ENCODE data around the gene MIPOL1.

MIPOL1 gene

GRCh38 chr14:37588956-37589714 is 391.4 kb downstream of the MIPOL1 start:
- no peak for DNase-seq

DNA sequence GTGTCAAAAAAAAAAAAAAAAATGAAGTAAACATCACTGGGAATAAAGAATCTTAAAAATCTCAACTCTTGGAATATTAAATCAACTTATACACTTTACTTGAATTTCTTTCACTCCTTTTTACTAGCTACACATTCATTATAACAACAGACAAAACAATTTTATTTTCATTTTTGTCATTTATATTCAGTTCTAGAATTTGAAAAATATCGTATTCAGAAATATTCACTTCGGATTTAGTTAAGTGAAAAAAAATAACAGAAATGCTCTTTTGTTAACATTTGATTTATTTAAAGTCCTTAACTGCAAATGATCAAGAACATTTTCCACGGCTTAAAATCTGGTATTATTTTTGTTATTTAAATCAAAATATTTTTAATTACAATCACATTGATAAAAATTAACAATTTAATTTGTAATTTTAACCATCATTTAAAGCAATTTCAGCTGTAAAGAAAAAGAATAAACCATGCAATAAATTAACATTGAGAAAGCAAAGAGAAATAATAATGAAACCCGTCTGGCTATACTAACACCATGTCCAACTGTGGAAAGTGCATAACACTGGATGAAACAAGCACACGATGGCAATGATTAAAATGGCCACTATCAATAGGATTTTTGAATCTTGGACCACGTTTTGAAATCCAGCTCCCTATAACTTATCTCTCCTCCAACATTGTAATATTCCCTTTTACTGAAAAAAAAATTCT is 392.1 kb downstream of the MIPOL1 start:
- DNase-seq = no peak

- DNase-seq = no peak
Measured at GRCh38 chr14:37590428-37591139, 392.8 kb downstream of the MIPOL1 start.

DNA sequence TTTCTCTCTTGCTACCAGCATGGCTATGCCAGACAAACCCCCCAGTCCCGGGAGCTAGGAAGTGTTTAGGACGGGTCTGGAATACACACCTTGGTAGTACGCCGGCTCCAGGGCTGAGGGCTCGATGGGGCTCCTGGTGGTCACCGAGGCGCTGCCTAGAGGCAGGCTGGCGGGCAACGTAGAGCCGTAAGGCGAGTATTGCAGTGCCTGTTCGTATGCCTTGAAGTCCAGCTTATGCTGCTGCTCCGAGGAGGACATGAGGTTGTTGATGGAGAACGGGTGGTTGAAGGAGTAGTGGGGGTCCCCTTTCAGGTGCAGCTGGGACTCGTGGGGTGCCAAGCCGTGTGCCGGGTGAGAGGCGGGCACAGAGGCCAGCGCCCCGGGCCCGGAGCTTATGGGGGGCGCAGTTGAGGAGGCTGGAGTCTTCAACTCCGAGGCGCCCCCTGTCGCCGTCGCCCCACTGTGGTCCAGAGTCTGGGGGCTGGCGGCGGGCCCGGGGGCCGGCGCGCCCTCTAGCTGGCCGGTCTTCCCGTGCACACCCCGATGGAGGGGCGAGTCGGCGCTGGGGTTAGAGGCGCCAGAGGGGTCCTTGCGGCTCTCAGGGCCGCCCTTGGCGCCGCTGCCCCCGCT is 393.7 kb downstream of the MIPOL1 start:
- no peak for DNase-seq

- no peak for DNase-seq
Measured at GRCh38 chr14:37591941-37592481, 394.3 kb downstream of the MIPOL1 start.

GRCh38 chr14:37592482-37593408 is 395.0 kb downstream of the MIPOL1 start:
- DNase-seq = no peak

DNA sequence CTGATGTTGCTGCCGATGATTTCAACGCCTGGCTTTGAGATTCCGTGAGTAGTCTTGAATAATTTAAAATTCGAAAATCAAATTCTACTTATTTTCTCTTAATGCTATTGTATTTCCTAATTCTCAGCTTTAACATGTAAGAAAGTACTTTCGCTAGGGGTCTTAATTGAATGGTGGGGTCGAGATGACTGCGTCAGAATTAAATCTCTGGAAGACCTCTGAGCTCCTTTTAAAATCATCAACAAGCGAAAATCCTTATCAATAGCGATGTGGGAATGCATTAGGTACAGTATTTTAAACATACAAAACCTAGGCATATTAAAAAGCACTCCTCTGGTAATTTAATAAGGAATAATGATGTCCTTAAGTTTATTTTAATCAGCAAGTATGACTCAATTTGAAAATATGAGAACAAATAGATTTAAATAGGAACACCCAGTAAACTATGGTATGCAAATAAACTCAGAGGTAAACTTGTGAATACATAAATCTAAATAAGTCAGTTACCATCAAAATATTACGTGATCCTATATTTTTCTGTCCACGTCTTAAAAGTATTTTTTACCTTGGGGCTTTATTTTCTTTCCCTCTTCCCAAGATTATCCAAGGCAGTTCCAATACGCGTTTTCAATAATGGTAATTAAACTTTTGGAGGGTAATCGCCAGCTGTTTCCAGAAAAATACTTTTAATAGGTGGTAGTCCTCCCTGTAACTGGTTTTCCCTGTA is 395.9 kb downstream of the MIPOL1 start:
- DNase-seq = no peak

GRCh38 chr14:37594238-37594970 is 396.7 kb downstream of the MIPOL1 start:
- peak; percentile 67 to 78 (median 72) for DNase-seq

DNA sequence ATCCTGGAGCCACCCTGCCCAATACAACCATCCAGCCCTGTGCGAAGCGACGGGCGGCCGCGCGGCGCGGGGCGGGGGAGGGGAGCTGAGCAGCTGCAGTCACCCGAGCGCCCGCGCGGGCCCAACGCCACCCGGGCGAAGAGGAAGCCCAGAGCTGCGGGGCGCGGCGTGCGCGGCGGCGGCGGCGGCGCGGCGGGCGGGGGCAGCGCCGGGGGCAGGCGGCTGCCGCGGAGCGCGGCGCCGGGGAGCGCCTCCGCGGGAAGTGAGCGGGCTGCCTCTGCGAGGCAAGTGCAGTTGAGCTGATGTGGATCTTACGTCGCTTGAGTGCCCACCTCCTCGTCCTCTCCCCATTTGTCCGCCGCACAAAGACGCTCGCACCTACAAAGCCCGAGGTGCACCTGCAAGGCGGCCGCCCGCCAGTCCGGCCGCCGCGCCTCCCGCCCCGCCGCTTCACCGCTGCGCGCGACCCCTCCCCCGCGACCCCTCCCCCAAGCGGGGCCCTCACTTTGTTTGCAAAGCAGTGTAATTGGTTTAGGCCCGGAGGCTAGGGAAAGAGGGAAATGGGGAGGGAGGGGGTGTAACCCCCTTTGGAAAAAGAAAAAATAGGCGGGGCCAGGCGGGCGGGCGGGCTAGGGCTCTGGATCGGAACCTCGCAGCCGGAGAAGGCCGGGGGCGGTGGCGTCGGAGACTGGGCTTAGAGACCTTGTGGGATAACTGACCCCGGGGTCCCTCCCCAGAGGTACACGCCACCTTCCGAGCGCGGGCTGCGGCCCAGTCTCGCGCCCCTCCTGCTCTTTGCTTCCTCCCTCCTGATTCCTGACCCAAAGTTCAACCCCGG is 397.5 kb downstream of the MIPOL1 start, which contains the start of the genes FOXA1 and TTC6:
TSS of gene FOXA1 (minus strand) at position 279 of the 838 bp plus-strand sequence. CDS start at position 2, 277 bp downstream.
TSS of gene TTC6 (plus strand) at position 659 of the 838 bp plus-strand sequence. CDS start 26,436 bp downstream, outside the sequence.
- peak; percentile 23 to 68 (median 40) for DNase-seq

DNA sequence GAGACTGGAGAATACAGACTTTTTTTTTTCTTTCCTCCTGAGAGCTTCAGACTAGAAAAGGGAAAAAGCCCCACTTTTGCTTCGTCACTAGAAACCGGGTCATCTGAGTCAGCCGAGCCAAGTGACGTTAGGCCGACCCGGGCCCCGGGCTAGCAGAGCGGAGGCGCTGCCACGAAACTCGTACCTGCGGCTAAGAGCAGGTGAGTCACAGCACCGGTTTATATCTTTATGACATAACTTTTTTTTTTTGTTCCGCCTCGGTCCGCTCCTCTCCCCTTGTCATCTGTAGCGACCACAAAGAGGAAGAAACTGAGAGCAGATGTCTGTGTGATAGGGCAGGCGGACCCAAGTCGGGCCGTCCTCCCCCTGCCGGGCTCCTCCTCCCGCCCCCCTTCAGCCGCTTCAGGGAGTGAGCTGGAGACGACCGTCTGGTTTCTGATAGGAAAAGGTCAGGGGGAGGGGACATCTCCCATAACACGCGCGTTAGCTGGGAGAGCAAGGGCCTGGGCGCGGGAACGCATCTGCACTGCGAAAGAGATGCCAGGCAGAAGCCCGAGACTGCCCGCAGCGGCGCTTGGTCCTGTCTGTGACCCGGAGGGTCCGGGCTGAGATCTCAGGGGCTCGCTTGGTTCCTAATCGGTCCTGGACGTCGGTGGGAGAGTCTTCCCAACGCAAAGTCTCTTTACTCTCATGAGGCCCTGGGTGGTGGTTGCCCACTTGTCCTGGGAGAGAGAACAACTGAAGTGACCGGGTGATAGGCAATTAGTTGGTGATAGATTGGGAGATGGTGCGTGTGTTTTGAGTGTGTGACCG is 398.3 kb downstream of the MIPOL1 start:
- DNase-seq = peak; percentile 28 to 51 (median 38)

DNA sequence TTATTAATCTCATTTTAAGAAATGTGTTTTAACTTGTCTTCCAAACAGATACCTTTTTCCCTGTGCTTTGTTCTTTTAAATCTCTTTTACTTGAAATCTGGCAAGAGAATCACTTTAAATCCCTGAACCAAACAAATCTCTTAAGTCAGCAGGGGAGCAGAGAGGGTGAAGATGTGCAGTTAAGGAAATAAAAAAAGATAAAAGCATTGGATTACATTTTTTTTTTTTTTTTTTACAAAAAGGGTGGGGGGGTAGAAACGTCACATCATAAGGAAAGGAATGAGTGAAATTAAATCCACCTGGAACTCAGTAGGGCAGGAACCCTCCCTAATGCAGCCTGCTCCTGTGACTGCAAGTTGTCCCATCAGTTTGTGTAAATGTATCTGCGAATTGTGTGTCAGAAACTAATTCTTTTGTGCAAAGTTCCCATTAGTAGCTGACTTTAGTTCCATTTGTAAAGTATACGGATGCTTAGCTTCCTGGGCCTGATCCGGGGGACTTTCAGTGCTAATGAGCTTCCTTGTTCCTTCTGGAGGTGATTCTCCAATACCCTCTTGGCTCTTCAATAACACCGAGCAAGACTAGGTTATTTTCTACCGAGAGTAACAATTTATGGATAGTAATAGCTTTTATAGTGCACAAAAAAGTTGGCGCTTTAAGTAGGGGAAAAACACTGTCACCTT is 399.2 kb downstream of the MIPOL1 start:
- no peak for DNase-seq

GRCh38 chr14:37597538-37597913 is 399.8 kb downstream of the MIPOL1 start:
- DNase-seq = no peak

- DNase-seq = no peak
Measured at GRCh38 chr14:37597914-37598746, 400.4 kb downstream of the MIPOL1 start.

DNA sequence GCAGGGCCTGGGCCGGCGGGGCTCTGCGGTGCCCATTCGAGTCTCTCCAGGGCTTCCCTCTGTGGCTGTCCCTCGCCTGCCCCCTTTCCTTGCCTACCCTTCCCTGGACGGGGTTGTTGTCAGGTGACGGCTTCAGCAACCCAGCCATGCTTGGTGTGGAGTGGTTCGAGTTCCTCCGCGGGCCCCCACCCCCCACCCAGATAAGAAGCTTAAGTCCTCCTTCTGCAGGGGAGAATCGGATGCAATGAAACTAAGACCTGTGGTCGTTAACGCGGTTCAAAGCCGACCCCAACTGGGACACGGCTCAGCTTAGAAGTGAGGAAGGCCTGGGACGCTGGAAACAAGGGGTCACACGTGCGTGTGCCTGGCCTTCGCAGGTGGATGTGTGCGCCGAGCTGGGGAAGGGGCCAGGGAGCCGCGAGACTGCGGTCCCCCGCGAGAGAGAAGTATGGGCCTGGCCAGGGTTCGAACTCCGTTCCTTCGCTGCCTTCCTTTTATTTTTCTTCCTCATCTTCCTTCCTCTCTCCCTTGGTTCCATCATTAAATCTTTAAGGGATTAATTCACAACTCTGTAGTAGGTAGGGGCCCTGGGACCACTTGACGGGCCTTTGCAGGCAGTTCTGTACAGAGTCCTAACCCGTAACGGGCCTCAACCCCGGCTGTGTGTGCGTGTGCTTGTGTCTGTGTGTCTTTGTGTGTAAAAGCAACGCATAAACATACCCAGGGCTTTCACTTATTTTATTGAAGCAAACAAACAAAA is 401.2 kb downstream of the MIPOL1 start:
- DNase-seq = no peak

DNA sequence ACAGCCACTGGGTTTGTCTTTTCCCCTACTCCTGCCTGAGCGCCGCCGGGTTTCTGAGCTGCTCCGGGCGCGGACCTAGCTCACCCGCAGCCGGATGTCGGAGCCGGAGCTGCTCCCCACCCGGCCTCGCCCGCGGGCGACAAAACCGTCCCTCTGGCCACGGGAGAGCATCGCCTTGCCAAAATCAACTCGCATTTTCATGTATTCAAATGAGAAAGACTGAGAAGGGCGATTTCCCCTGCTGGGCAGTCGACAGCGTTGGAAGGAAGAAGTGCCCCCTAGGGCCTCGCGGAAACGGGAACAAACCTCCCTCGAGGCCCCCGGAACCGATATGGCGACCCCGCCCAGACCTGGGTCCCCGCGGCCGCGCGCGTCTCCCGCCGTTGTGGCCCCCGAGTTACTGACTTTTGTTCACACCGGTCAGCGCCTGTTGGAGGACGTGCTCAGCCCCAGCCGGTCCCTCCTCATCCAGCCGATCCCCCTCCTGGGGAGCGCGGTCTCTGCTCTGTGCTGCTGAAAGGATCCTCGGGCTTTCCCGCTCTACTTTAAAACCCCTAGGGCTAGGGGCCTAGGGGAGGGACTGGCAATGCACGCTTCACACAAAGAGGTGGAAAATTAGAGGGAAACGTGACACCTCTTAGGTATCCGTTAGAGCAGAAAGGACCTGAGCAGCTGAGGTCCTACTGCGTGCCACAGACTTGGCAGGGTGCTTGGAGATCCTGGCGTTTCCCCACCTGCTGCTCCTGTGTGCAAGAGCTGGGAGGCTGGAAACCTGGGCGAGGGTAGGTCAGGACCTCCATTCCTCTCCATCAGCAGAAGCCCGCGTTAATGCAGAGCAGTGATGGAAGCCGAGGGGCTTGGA is 402.0 kb downstream of the MIPOL1 start:
- DNase-seq = no peak

Data from suppressor macrophage (primary cell).